Fibroblast of mammary gland (primary cell): ENCODE results near the gene LRRC63.
"Not testable (repeated sequence)": the region's sequence is repeated elsewhere in the genome, so short reads cannot be mapped to it uniquely, and the experiment has no call there.

Experiments
- DNase-seq: peaks from one replicate; pipeline ENCODE4 v3.0.0-alpha.2; 2010; ENCODE audit warnings: low read depth
- H3K4me3 ChIP-seq: 2 replicates; pipeline ENCODE4 v1.5.1; 2011; ENCODE audit warnings: low read depth, mild to moderate bottlenecking, low read length, moderate library complexity; ENCODE audit not compliant: control insufficient read depth
- TF ChIP-seq, protein P1 (sequence below): conservative IDR thresholded peaks from 2 replicates; pipeline ENCODE4 v1.5.1; 2011; ENCODE audit warnings: low read depth, low read length, inconsistent platforms; ENCODE audit not compliant: control insufficient read depth, insufficient read depth

The LRRC63 gene, protein sequence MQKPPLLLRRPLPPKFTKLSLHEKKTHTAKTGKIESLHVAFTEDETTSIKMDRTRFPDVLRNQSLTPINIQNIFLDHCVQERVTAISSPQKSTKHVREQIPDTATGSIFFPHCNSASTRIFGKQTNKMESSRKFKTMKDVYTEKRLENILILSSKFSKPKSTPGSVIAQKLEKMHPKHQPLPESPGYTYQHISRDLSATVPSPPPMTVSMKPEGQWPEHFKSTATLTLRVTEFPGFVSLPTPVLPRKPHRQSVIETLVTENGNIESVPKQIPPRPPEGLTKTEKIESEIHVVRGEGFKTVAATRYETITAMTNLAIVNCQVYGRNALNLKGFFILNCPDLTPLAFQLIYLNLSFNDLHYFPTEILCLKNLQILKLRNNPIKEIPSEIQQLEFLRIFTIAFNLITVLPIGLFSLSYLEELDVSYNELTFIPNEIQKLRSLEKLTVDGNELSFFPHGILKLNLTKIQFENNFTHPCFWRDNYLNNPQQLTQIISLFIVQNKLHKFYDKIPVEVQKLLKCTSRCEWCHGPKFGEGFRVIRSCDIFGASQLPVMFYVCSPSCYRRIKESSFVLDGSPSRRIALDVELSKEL

DNA sequence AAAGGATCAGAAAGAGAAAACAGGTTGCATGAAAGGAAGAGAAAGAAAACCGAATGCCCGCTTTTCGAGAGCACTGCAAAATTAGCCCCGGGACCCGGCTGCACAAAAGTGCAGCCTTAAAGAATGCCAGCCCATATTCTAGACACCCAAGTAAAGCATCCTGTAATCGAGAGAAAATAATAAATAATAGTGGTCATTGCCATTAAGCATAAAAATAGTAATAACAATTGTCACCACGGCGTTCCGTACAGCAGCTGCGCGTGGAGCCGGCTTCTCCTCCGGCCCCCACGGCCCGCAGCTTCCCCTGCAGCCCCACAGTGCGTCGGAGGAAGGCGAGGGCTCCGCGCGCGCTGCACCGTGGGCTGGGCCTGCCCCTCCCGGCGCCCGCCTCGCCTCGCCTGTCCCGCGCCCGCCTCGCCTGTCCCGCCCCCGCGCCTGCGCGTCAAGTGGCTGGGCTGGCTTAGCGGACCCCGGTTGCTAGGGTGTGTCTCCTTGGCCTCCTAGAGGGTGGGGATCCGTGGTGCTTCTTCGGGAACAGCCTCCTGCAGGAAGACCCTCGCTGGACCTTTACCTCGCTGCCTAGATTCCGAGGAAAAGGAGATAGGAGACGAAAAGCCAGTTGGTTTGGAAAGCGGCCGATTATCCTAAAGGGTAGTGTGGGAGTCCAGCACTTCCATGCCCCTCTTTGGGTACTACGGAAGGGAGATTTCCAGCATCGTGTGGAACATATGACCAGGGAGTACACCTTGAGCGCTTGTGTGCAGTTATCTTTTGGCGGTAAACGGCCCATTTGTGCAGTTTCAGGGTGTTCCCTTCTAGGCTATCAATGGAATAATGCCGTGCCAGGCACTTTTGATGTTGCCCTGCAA is at the start of gene LRRC63:
Gene LRRC63 (plus strand): TSS at position 446 of the 869 bp plus-strand sequence. CDS start 1,107 bp downstream, outside the sequence.
- DNase-seq = peak; percentile 41
- H3K4me3 ChIP-seq = peak within 1 kb of the TSS; percentile 58
- TF ChIP-seq, protein P1, sequence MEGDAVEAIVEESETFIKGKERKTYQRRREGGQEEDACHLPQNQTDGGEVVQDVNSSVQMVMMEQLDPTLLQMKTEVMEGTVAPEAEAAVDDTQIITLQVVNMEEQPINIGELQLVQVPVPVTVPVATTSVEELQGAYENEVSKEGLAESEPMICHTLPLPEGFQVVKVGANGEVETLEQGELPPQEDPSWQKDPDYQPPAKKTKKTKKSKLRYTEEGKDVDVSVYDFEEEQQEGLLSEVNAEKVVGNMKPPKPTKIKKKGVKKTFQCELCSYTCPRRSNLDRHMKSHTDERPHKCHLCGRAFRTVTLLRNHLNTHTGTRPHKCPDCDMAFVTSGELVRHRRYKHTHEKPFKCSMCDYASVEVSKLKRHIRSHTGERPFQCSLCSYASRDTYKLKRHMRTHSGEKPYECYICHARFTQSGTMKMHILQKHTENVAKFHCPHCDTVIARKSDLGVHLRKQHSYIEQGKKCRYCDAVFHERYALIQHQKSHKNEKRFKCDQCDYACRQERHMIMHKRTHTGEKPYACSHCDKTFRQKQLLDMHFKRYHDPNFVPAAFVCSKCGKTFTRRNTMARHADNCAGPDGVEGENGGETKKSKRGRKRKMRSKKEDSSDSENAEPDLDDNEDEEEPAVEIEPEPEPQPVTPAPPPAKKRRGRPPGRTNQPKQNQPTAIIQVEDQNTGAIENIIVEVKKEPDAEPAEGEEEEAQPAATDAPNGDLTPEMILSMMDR = no peak

DNA sequence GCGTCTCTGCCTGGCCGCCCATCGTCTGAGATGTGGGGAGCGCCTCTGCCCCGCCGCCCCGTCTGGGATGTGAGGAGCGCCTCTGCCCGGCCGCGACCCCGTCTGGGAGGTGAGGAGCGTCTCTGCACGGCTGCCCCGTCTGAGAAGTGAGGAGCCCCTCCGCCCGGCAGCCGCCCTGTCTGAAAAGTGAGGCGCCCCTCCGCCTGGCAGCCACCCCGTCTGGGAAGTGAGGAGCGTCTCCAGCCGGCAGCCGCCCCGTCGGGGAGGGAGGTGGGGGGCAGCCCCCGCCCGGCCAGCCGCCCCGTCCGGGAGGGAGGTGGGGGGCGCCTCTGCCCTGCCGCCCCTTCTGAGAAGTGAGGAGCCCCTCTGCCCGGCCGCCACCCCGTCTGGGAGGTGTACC is 49.0 kb upstream of the LRRC63 start:
- DNase-seq, H3K4me3 ChIP-seq: not testable (repeated sequence)

DNA sequence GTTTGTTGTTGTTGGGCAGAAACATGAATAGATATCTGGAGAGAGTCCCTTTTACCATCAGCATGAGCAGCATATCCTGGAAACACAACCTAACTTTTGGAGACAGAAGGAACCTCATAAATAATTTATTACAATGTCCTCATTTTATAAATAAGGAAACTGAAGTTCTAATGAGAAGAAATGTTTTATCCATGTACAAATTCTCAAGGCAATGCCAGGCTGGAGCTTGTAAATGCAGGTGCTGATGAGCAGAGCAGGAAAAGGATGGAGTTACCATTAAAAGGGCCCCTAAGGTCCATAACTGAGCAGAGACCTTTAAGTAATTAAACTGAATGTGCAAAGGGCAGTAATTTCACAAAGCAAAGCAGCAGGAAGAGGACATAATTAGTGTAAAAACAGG is 47.1 kb upstream of the LRRC63 start:
- TF ChIP-seq, protein P1 = no peak
- DNase-seq = no peak
- no peak overlapping the region for H3K4me3 ChIP-seq

DNA sequence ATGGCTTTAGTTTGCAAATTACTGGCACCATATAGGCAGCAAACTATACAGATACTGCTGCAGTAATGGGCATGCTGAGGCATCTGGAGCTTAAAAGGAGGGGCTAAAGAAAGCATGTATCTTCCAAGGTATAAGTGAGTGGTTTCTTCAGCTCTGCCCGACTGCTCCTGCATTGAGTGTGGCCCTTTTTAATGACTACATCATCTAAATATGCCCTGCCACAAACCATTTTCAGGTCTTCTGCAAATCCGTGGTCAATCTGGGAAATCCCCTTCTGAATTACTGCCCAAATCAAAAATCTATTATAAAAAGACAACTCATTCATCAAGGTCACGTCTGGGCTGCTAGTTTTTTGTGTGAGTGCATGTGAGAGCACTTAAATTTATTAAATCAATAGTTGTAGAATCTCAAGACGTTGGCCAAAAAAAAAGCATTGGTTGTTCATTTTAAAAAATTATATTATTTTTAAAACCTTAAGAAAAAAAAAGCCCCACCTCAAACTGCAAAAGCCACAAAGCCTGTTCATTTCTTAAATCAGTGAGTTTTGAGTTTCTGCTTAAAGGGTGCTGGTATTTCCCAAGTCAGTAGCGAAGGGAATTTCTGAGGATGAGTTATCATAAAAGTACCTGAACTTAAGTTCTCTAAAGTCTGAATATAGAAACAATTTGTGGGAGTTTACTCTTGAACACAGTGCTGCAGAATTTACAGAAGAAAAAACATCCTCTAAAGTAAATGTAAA is 46.1 kb upstream of the LRRC63 start:
- no peak for DNase-seq
- TF ChIP-seq, protein P1 = no peak
- H3K4me3 ChIP-seq = no peak overlapping the region

DNA sequence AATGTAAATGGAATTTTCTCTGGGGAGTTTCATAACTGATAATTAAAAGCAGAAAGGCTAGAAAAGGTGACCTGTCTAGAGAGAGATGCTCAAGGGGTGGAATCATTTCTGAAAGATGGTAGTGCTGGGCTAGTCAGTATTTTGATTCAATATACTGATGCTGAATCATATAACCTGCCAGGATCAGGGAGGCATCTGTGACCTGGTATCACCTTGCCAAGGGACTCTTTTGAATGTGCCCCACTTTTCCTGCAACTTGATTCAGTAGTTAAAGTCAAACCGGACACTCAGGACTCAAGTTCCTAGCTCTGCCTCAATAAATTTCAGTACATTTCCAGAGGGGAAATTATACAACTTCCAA is 45.5 kb upstream of the LRRC63 start:
- H3K4me3 ChIP-seq = no peak overlapping the region
- DNase-seq = no peak
- TF ChIP-seq, protein P1 = no peak

DNA sequence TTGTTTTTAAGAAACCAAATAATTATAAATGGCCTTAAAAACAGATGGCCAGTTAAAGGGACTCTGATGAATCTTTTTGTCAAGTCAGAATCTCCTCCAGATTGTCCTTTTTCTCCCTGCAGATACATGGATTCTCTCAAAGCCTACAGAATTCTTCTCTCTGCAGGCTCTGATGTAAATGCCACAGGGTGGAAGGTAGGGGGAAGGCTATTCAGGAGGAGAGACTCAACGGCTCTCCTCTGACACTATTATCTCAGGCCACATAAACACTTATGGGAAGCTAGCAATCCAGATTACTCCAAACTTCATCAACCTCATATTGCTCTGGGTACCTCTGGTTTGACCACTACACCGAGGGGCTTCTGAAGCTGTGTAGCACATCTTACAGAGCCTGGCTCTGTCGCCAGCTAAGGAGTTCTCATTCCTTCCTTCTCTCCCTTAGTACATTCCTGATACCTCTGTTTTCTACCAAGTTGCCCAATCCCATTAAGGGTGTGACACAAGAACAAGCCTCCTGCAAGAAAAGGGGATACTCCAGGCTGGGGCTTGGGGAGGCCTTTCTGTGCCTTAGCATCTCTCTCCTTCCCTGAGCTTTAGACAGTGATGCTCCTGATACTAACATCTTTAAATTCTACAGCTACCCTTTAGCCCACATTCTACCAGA is 44.6 kb upstream of the LRRC63 start:
- H3K4me3 ChIP-seq = no peak overlapping the region
- no peak for DNase-seq
- TF ChIP-seq, protein P1 = no peak
